ENCODE results near the gene PHKG2.
"Not testable (repeated sequence)": the region's sequence is repeated elsewhere in the genome, so short reads cannot be mapped to it uniquely, and the experiment has no call there.

PHKG2 gene, protein sequence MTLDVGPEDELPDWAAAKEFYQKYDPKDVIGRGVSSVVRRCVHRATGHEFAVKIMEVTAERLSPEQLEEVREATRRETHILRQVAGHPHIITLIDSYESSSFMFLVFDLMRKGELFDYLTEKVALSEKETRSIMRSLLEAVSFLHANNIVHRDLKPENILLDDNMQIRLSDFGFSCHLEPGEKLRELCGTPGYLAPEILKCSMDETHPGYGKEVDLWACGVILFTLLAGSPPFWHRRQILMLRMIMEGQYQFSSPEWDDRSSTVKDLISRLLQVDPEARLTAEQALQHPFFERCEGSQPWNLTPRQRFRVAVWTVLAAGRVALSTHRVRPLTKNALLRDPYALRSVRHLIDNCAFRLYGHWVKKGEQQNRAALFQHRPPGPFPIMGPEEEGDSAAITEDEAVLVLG

GRCh38 chr16:30747799-30748633 lies at the start of gene PHKG2:
PHKG2 (plus strand) TSS chr16:30748425; CDS start chr16:30748821, 396 bp downstream.
- in situ Hi-C loops (cut with MboI; ENCODE audit: low sequenced_read_pairs) = no loop called here

DNA sequence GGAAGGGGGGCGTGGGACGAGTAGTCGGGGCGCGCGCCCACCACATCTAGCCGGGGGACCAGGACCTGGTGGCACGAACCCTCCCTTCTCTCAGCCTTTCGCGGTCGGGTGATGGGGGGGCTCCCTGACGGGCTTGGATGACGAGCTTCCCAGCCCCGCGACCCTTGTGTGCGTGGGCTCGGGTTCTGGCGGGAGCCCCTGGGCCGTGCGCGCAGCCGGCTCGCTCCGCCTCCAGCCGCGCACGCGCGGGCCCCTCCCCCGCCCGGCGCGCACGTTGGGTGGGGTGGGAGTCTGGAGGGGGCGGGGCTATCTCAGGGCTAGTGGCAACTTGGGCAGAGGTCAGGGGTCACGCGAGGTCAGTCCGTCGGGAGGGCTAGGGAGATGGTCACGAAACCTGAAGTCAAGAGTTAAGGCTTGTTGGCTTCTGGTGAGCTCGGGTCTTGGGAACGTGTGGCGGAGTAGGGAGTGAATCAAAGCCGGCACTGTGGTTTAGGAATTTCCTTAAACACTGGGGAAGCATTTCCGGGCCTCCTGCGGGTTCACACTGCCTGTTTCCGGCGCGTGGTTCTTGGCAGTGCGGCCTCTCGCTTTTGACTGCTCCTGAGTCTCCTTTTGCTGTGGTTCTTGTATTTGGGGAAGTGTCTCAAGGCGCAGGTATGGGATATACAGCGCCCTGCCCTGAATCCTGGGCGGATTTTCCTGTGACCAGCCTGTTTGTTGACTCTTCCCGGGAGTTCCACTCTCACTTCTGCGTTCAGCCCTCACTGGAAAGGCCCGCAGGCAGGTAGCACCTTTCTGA lies 49.2 kb upstream of the PHKG2 start, which contains the start of gene SRCAP:
Gene SRCAP, plus strand, starts transcription at position 356 of the 799 bp plus-strand sequence. CDS start 1,654 bp downstream, outside the sequence.
- in situ Hi-C loops (cut with MboI; ENCODE audit: low sequenced_read_pairs) = no loop called here

DNA sequence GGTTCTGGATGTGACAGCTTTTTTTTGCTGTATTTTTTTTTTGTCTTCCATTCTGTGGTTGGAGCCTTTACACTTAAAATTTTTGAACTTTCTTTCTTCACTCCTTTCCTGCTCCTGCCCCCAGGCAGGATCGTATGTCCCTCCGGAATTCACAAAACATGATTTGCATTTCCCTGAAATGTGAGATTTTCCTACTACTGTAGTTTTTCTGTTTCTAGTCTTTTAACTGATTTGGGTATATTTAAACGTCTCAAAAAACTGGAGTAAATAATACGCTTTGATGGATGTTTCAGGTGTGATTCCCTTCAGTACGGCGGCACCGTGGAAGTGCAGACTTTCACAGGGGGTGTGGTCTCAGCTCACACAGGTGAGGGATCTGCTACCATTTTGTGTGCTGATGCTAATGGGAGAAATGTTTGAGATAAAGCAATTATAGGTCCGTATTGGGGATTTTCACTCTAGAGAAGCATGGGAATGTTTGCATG lies 48.6 kb upstream of the PHKG2 start:
- in situ Hi-C loops (cut with MboI; ENCODE audit: low sequenced_read_pairs) = no loop called here

DNA sequence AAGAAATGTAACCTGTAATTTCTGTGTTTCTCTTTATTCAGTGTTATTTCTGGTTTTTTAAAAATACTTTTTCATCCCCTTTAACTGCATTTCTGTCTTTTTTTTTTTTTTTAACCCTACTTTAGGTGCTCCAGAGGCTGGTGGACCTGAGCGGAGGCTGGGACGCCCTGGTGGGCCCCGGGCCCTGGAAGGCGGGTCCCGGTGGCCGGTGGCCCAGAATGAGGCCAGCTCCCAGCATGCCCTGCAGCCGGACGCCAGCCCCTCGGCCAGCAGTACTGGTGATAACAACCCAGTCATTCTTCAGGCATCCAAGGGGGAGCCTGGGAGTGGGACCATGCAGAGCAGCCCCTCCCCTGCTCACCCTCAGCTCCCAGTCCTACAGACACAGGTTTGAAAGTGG lies 47.7 kb upstream of the PHKG2 start:
- in situ Hi-C loops (cut with MboI; ENCODE audit: low sequenced_read_pairs) = no loop called here

GRCh38 chr16:30700971-30701370 lies 47.3 kb upstream of the PHKG2 start:
- in situ Hi-C loops (cut with MboI; ENCODE audit: low sequenced_read_pairs) = no loop called here

DNA sequence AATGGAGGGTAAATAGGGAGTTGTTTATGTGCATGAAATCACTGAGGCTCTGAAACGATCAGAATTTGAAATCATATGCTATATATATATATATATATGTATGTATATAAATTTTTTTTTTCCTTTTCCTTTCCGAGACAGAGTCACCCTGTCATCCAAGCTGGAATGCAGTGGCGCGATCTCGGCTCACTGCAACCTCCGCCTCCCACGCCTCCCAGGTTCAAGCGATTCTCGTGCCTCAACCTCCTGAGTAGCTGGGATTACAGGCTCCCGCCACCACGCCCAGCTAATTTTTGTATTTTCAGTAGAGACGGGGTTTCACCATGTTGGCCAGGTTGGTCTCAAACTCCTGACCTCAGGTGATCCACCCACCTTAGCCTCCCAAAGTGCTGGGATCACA lies 45.2 kb upstream of the PHKG2 start:
- in situ Hi-C loops (cut with MboI; ENCODE audit: low sequenced_read_pairs) = not testable (repeated sequence)

- in situ Hi-C loops (cut with MboI; ENCODE audit: low sequenced_read_pairs) = no loop called here
Observed at GRCh38 chr16:30703971-30704370, 44.3 kb upstream of the PHKG2 start.

GRCh38 chr16:30706046-30706445 lies 42.2 kb upstream of the PHKG2 start:
- in situ Hi-C loops (cut with MboI; ENCODE audit: low sequenced_read_pairs) = no loop called here

GRCh38 chr16:30710971-30711370 lies 37.3 kb upstream of the PHKG2 start:
- in situ Hi-C loops (cut with MboI; ENCODE audit: low sequenced_read_pairs) = no loop called here

GRCh38 chr16:30711712-30712111 lies 36.5 kb upstream of the PHKG2 start:
- in situ Hi-C loops (cut with MboI; ENCODE audit: low sequenced_read_pairs) = no loop called here

DNA sequence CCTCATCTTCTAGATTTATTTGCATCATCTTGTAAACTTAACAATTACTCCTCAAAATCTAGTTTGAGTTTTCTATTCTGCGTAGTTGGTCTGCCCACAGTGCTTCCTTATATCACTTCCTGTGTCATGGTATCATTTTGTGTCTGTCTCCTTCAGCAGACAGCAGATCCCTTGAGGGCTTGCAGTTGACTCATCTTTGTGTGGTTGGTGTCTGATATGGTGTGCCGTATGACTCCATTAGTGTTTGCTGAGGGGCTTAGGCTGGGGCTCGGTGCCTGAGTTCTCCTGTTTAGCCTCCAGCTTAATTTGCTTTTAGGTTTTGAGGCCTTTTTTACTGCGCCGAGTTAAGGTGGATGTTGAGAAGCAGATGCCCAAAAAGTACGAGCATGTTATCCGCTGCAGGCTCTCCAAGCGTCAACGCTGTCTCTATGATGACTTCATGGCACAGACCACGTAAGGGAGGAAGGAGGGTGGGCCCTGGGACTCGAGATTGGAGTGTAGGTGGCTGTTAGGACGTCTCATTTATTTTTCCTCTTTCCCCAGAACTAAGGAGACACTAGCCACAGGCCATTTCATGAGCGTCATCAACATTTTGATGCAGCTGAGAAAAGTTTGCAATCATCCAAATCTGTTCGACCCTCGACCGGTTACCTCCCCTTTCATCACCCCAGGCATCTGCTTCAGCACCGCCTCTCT lies 32.3 kb upstream of the PHKG2 start:
- in situ Hi-C loops (cut with MboI; ENCODE audit: low sequenced_read_pairs) = no loop called here

GRCh38 chr16:30720086-30720485 lies 28.1 kb upstream of the PHKG2 start:
- in situ Hi-C loops (cut with MboI; ENCODE audit: low sequenced_read_pairs) = no loop called here

DNA sequence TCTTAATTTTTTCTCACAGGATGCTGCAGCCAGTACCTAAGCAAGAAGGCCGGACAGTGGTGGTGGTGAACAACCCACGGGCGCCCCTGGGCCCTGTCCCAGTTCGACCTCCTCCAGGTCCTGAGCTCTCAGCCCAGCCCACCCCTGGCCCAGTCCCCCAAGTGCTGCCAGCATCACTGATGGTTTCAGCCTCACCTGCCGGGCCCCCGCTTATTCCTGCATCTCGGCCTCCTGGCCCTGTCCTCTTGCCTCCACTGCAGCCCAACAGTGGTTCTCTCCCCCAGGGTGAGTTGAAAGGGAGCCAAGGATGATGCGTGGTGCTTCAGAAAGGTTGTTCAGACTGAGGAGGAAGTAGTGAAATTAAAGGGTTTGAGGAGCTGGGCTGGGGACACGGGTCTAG lies 27.5 kb upstream of the PHKG2 start:
- in situ Hi-C loops (cut with MboI; ENCODE audit: low sequenced_read_pairs) = no loop called here

GRCh38 chr16:30721167-30721566 lies 27.1 kb upstream of the PHKG2 start:
- in situ Hi-C loops (cut with MboI; ENCODE audit: low sequenced_read_pairs) = no loop called here

DNA sequence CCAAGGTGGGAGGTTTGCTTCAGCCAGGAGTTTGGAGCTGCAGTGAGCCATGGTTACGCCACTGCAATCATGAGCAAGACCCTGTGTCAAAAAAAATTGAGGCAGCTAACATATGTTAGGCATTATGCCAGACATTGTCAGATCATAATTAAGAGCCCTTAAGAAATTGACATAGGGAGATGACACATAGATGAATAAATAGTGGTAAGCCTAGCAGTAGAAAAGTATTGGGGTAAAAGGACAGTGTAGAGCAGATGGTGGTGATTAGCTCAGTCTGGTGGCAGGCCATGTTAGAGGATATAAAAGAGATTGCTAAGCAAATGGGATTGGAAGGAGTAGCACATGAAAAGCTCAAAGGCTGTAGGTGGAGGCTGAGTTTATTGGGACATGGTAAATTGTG lies 26.6 kb upstream of the PHKG2 start:
- in situ Hi-C loops (cut with MboI; ENCODE audit: low sequenced_read_pairs) = no loop called here

DNA sequence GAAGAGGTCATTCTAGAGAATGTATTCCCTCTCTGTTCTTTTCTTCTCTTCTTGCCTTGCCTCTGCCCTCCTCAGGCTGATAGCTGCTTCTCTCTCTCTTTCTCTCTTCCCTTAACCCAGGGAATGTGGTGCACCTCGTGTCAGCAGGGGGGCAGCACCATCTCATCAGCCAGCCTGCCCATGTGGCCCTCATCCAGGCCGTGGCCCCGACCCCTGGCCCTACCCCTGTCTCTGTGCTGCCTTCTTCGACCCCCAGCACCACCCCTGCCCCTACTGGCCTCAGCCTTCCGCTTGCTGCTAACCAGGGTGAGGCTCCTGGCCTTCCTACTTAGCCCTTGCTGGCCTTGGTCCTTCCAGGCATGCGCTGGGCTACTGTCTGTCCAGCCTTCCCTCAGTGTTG lies 25.8 kb upstream of the PHKG2 start:
- in situ Hi-C loops (cut with MboI; ENCODE audit: low sequenced_read_pairs) = no loop called here

GRCh38 chr16:30722916-30723315 lies 25.3 kb upstream of the PHKG2 start:
- in situ Hi-C loops (cut with MboI; ENCODE audit: low sequenced_read_pairs) = no loop called here

DNA sequence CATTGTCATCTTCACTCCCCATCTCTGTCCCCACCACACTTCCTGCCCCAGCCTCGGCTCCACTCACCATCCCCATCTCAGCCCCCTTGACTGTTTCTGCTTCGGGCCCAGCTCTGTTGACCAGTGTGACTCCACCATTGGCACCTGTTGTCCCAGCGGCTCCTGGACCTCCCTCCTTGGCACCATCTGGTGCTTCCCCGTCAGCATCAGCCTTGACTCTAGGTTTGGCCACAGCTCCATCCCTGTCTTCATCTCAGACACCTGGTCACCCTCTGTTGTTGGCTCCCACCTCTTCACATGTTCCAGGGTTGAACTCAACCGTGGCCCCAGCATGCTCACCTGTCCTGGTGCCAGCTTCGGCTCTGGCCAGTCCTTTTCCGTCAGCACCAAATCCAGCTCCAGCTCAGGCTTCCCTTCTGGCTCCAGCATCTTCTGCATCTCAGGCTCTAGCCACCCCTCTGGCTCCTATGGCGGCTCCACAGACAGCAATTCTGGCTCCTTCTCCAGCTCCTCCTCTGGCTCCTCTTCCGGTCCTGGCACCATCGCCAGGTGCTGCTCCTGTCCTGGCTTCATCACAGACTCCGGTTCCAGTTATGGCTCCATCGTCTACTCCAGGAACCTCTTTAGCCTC lies 24.4 kb upstream of the PHKG2 start:
- in situ Hi-C loops (cut with MboI; ENCODE audit: low sequenced_read_pairs) = no loop called here

- in situ Hi-C loops (cut with MboI; ENCODE audit: low sequenced_read_pairs) = no loop called here
Observed at GRCh38 chr16:30724641-30725417, 23.4 kb upstream of the PHKG2 start.
